ENCODE results near the gene MYL5. TPM values are rescaled to one million over a fixed set of nuclear protein-coding genes. Genes with fewer than 3 reads are reported as not detected.
"Not testable (repeated sequence)": the region's sequence is repeated elsewhere in the genome, so short reads cannot be mapped to it uniquely, and the experiment has no call there.

The MYL5 gene
- polyA plus RNA-seq, 1 donor from 2014 or later: 15.1 TPM

DNA sequence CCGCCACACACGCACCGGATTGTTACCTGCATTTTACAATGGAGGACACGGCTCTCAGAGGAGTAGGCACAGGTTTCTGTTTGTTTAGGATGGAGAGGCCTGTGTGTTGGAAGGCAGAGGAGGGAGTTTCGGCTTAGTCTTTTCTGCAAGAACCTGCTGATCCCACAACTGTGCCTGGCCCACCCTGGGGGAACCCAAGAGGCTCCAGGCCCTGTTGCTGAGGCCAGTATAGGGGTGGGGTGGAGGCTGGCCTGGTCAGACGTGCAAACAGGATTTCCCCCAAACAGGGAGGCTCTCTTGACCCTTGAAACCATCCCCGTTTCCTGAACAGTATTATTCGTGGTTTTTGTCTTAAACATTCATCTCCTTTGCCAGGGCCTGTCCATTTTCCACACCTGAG lies 15.4 kb downstream of the MYL5 start:
- H2AFZ ChIP-seq (ENCODE audit: low read depth, low read length): no peak overlapping the region
- H3K27me3 ChIP-seq (ENCODE audit: insufficient read depth, low read depth, low read length): peaks cover 7% of the 10 kb centered on the region
- H3K27ac ChIP-seq (ENCODE audit: low read length): no peak overlapping the region
- no peak overlapping the region for H3K4me3 ChIP-seq (ENCODE audit: low read length)
- no peaks in the 10 kb centered on the region for H3K9me2 ChIP-seq (ENCODE audit: insufficient read depth, low read length)
- H3K9ac ChIP-seq (ENCODE audit: low read length): no peak overlapping the region
- H4K20me1 ChIP-seq (ENCODE audit: insufficient read depth): no peaks in the 10 kb centered on the region
- TF ChIP-seq MXI1 (conservative IDR thresholded peaks at IDR 0.05; ENCODE audit: poor library complexity, severe bottlenecking) (no peak), EP300 (conservative IDR thresholded peaks at IDR 0.05; ENCODE audit: poor library complexity, severe bottlenecking) (no peak), RAD21 (conservative IDR thresholded peaks at IDR 0.05) (no peak), POLR2AphosphoS5 (IDR thresholded peaks at IDR 0.05) (no peak), TAF1 (IDR thresholded peaks at IDR 0.05; ENCODE audit: low read depth) (no peak), SMC3 (conservative IDR thresholded peaks at IDR 0.05; ENCODE audit: poor library complexity) (no peak), EZH2 (IDR thresholded peaks at IDR 0.05; ENCODE audit: borderline replicate concordance, insufficient read depth, low read length, poor library complexity, severe bottlenecking) (no peak)
- TF ChIP-seq, protein P1, sequence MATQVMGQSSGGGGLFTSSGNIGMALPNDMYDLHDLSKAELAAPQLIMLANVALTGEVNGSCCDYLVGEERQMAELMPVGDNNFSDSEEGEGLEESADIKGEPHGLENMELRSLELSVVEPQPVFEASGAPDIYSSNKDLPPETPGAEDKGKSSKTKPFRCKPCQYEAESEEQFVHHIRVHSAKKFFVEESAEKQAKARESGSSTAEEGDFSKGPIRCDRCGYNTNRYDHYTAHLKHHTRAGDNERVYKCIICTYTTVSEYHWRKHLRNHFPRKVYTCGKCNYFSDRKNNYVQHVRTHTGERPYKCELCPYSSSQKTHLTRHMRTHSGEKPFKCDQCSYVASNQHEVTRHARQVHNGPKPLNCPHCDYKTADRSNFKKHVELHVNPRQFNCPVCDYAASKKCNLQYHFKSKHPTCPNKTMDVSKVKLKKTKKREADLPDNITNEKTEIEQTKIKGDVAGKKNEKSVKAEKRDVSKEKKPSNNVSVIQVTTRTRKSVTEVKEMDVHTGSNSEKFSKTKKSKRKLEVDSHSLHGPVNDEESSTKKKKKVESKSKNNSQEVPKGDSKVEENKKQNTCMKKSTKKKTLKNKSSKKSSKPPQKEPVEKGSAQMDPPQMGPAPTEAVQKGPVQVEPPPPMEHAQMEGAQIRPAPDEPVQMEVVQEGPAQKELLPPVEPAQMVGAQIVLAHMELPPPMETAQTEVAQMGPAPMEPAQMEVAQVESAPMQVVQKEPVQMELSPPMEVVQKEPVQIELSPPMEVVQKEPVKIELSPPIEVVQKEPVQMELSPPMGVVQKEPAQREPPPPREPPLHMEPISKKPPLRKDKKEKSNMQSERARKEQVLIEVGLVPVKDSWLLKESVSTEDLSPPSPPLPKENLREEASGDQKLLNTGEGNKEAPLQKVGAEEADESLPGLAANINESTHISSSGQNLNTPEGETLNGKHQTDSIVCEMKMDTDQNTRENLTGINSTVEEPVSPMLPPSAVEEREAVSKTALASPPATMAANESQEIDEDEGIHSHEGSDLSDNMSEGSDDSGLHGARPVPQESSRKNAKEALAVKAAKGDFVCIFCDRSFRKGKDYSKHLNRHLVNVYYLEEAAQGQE (IDR thresholded peaks at IDR 0.05; ENCODE audit: borderline replicate concordance): no peak
- TF ChIP-seq, protein P2, sequence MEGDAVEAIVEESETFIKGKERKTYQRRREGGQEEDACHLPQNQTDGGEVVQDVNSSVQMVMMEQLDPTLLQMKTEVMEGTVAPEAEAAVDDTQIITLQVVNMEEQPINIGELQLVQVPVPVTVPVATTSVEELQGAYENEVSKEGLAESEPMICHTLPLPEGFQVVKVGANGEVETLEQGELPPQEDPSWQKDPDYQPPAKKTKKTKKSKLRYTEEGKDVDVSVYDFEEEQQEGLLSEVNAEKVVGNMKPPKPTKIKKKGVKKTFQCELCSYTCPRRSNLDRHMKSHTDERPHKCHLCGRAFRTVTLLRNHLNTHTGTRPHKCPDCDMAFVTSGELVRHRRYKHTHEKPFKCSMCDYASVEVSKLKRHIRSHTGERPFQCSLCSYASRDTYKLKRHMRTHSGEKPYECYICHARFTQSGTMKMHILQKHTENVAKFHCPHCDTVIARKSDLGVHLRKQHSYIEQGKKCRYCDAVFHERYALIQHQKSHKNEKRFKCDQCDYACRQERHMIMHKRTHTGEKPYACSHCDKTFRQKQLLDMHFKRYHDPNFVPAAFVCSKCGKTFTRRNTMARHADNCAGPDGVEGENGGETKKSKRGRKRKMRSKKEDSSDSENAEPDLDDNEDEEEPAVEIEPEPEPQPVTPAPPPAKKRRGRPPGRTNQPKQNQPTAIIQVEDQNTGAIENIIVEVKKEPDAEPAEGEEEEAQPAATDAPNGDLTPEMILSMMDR (IDR thresholded peaks at IDR 0.05; ENCODE audit: poor library complexity, severe bottlenecking): no peak
- H3K79me2 ChIP-seq (replicated peaks; ENCODE audit: insufficient read depth, low read length): no peaks in the 10 kb centered on the region
- no peaks in the 10 kb centered on the region for H3F3A ChIP-seq (ENCODE audit: insufficient read depth, low read length, poor library complexity, severe bottlenecking)
- H3K36me3 ChIP-seq (ENCODE audit: insufficient read depth, low read length): no peaks in the 10 kb centered on the region
- no peaks in the 10 kb centered on the region for H3K9me3 ChIP-seq (ENCODE audit: low read length)
- H3K4me2 ChIP-seq (ENCODE audit: low read length): no peak overlapping the region

DNA sequence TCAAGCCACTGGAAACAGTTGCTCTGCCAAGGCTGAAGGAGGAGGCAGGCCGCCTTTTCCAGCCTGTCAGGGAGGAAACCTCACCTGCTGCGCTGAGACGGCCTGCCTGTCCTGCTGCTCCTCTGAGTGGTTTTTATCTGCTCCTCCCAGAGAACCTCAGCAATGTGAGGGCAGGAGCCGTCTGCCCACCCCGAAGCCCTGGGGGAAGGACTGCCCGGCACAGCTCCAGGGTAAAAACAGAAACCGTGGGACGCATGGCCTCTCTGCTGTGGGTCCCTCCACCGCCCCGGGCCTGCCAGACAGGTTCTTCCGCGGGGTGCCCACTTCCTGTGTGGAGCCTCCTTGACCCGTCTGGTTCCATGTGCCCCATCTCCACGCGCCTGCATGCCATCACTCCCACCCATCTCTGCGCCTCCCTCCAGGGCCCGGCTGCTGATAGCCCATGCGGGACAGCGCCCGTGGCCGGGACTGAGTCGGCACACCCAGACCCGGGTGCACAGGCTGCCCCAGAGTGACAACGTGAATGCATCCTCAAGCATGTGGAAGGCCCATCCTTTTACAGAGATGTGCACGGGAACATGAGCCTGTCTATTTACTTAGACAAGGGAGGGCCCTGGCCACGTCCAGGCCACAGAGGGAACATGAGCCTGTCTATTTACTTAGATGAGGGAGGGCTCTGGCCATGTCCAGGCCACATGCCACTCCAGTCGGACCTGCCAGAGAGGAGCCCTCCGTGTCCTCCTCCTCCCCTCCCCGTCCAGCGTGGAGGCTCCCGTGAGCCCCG lies 18.6 kb downstream of the MYL5 start:
- H4K20me1 ChIP-seq (ENCODE audit: insufficient read depth): no peaks in the 10 kb centered on the region
- no peak overlapping the region for H3K9ac ChIP-seq (ENCODE audit: low read length)
- H3K4me3 ChIP-seq (ENCODE audit: low read length): no peak overlapping the region
- H3K27me3 ChIP-seq (ENCODE audit: insufficient read depth, low read depth, low read length): peaks cover 7% of the 10 kb centered on the region
- H3K36me3 ChIP-seq (ENCODE audit: insufficient read depth, low read length): no peaks in the 10 kb centered on the region
- no peak overlapping the region for H3K4me2 ChIP-seq (ENCODE audit: low read length)
- no peaks in the 10 kb centered on the region for H3K79me2 ChIP-seq (replicated peaks; ENCODE audit: insufficient read depth, low read length)
- no peaks in the 10 kb centered on the region for H3K9me2 ChIP-seq (ENCODE audit: insufficient read depth, low read length)
- no peaks in the 10 kb centered on the region for H3K9me3 ChIP-seq (ENCODE audit: low read length)
- TF ChIP-seq, protein P2 (IDR thresholded peaks at IDR 0.05; ENCODE audit: poor library complexity, severe bottlenecking): no peak
- TF ChIP-seq SMC3 (conservative IDR thresholded peaks at IDR 0.05; ENCODE audit: poor library complexity) (no peak), EZH2 (IDR thresholded peaks at IDR 0.05; ENCODE audit: borderline replicate concordance, insufficient read depth, low read length, poor library complexity, severe bottlenecking) (no peak), POLR2AphosphoS5 (IDR thresholded peaks at IDR 0.05) (no peak), RAD21 (conservative IDR thresholded peaks at IDR 0.05) (no peak)
- TF ChIP-seq, protein P1 (IDR thresholded peaks at IDR 0.05; ENCODE audit: borderline replicate concordance): no peak
- no peaks in the 10 kb centered on the region for H3F3A ChIP-seq (ENCODE audit: insufficient read depth, low read length, poor library complexity, severe bottlenecking)
- no peak overlapping the region for H3K27ac ChIP-seq (ENCODE audit: low read length)
- no peak overlapping the region for H2AFZ ChIP-seq (ENCODE audit: low read depth, low read length)

DNA sequence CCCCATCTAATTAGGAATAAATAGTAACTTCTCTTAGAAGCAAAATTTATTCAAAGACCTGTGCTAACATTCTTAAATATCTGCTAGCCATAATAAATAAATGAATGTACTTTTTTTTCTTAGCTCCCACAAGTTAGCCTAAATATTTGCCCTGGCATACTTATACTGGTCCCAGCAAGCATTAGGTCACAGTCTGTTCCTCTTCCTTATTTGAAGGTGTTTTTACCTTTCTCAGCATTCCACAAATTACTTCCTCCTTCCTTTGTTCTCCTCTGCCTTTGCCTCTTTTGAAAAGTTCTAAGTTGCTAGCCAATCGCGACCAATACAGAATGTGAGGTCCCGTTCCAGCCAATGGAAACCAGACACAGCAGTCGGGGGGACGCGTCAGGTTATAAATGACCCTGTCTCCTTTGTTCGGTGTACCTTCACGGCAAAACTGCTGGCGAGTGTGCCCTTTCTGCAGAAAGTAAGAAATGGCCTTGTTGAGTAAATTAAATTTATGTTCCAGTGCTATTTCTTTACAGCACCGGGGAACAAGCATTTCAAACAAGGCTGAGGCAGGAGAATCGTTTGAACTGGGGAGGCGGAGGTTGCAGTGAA lies 20.1 kb downstream of the MYL5 start:
- not testable (repeated sequence) for H3K9ac ChIP-seq (ENCODE audit: low read length); H3K27me3 ChIP-seq (ENCODE audit: insufficient read depth, low read depth, low read length); H3K9me3 ChIP-seq (ENCODE audit: low read length); H2AFZ ChIP-seq (ENCODE audit: low read depth, low read length); H3K9me2 ChIP-seq (ENCODE audit: insufficient read depth, low read length); H3K4me3 ChIP-seq (ENCODE audit: low read length); H3K36me3 ChIP-seq (ENCODE audit: insufficient read depth, low read length); H3K4me2 ChIP-seq (ENCODE audit: low read length); H4K20me1 ChIP-seq (ENCODE audit: insufficient read depth); H3K27ac ChIP-seq (ENCODE audit: low read length); H3K79me2 ChIP-seq (replicated peaks; ENCODE audit: insufficient read depth, low read length); H3F3A ChIP-seq (ENCODE audit: insufficient read depth, low read length, poor library complexity, severe bottlenecking)

Data from neural cell (in vitro differentiated cells).